Testis (tissue), 2 donors: Measurements from ENCODE around the gene ZSCAN20.

Experiments used
- CTCF ChIP-seq, 3 experiments: fragments of 450-650 bp in 2 of 3; fragments of 200-600 bp in 1 of 3; sonication (generic) in 1 of 3; IDR thresholded peaks; one replicate each; pipeline ENCODE4 v1.5.1; 2016 to 2019; ENCODE audit warnings: antibody characterized with exemption in 3 of 3, mild to moderate bottlenecking in 2 of 3, moderate library complexity in 1 of 3
- POLR2A ChIP-seq: fragments of 450-650 bp; IDR thresholded peaks from one replicate; pipeline ENCODE4 v1.6.1; 2017; ENCODE audit warnings: antibody characterized with exemption, mild to moderate bottlenecking, moderate library complexity

GRCh38 chr1:33436557-33437285 lies 35.7 kb upstream of the ZSCAN20 start:
- no peak for TF ChIP-seq POLR2A
- TF ChIP-seq CTCF (IDR thresholded peaks at IDR 0.05), result no peak
